GM19395 (cell line): ENCODE data around the gene ZNF382.

Experiments used
- ATAC-seq: cut with Tn5 transposase; IDR thresholded peaks from one replicate; pipeline ENCODE4 v1.9.1; 2021; ENCODE audit warnings: mild to moderate bottlenecking, moderate library complexity; ENCODE audit not compliant: unreplicated experiment

Gene ZNF382

DNA sequence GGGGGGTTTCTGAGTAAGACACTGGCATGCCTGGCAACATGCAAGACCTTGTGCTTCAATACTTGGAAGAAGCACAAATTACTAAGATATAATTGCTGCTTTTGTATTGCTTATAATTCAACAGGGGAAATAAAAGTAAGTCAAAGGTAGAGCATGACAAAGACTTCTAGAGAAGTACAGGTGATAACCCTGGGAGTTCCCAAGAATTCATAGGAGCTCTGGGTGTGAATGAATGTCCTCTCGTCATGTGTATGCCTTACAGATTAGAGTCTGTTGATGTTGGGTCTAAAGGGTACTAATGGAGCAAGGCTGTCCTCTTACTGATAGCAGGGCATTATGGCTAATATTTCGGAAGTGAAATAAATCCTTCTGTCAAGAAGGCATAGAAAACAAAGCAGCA, 69.1 kb downstream of the ZNF382 start:
- ATAC-seq = no peak

DNA sequence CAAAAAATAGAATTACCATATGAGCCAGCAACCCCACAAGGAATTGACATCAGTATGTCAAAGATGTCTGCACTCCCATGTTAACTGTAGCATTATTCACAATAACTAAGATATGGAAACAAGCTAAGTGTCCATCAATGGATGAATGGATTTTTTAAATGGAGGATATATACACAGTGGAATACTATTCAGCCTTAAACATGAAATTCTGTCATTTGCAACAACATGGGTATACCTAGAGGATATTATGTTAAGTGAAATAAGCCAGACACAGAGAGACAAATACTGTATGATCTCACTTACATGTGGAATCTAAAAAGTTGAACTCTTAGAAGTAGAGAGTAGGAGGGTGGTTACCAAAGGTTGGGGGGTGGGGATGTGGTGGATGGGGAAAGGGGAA, 74.3 kb downstream of the ZNF382 start:
- ATAC-seq = no peak
